Activated T-cell treated with anti-CD3 and anti-CD28 coated beads, Interleukin-2, amount 50 U/mL, for 24 hours (primary cell): ENCODE measurements around the gene ABCF2.

ENCODE experiments used
- DNase-seq: peaks from one replicate; pipeline ENCODE4 v3.0.0-alpha.2; 2020
- H3K27ac Mint-ChIP-seq: 2 replicates; pipeline ENCODE4 v1.8.0; 2020; ENCODE audit warnings: mild to moderate bottlenecking, mixed read lengths
- H3K27me3 Mint-ChIP-seq: 2 replicates; pipeline ENCODE4 v1.8.0; 2020; ENCODE audit warnings: mixed read lengths
- H3K36me3 Mint-ChIP-seq: 2 replicates; pipeline ENCODE4 v1.8.0; 2020; ENCODE audit warnings: low read depth, mixed read lengths
- H3K4me1 Mint-ChIP-seq: 2 replicates; pipeline ENCODE4 v1.8.0; 2020; ENCODE audit warnings: low read depth, mixed read lengths
- H3K4me3 Mint-ChIP-seq: 2 replicates; pipeline ENCODE4 v1.8.0; 2020; ENCODE audit warnings: mild to moderate bottlenecking, moderate library complexity, mixed read lengths
- H3K9me3 Mint-ChIP-seq: 2 replicates; pipeline ENCODE4 v1.8.0; 2020; ENCODE audit warnings: mixed read lengths

ABCF2 gene

DNA sequence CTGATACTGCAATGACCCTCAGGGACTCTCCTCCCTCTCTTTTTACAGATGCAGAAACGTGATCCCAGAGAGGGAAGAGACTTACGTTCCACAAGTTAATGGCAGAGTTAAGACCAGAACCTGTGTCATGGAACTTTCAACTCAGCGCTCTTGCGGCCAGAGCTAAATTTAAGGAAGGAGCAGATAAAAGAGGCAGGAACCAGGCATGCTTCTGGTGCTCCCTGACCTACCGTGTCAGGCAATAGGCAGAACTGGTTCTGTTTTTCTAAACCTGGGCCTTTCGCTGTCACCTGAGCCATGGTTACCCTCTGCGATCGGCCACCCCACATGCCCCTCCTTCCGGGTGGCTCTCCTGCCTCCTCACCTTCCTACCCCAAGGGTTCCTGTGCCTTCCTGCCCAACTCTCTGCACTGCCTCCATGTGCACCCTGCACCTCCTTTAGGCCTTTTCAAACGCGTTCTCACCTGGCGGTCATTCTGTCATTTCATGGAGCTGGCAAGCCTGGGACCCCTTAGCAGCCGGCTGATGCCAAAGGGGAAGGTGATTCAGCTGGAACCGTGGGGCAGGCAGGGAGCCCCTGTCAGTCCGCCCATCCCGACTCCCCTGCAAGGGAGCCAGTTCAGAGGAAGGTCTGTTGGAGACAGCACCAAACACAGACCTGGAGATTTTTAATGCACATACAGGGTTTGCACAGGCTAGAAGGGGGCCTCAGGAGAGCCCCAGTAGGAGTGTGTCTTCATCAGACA is 51.8 kb downstream of the ABCF2 start:
- no peaks in the 10 kb centered on the region for H3K9me3 Mint-ChIP-seq
- no peak overlapping the region for H3K4me3 Mint-ChIP-seq
- DNase-seq = no peak
- no peak overlapping the region for H3K27ac Mint-ChIP-seq
- peaks cover 1% of the 10 kb centered on the region for H3K4me1 Mint-ChIP-seq
- H3K27me3 Mint-ChIP-seq = peaks cover 55% of the 10 kb centered on the region
- H3K36me3 Mint-ChIP-seq = no peaks in the 10 kb centered on the region

GRCh38 chr7:151174246-151175046 is 52.6 kb downstream of the ABCF2 start:
- DNase-seq = peak; percentile 61
- Mint-ChIP-seq H3K27ac (no peak overlapping the region), H3K4me1 (peaks cover 1% of the 10 kb centered on the region), H3K36me3 (no peaks in the 10 kb centered on the region), H3K9me3 (no peaks in the 10 kb centered on the region), H3K27me3 (peaks cover 62% of the 10 kb centered on the region), H3K4me3 (no peak overlapping the region)

- no peak for DNase-seq
- H3K9me3 Mint-ChIP-seq = no peaks in the 10 kb centered on the region
- H3K4me3 Mint-ChIP-seq = no peak overlapping the region
- no peaks in the 10 kb centered on the region for H3K36me3 Mint-ChIP-seq
- no peak overlapping the region for H3K27ac Mint-ChIP-seq
- H3K27me3 Mint-ChIP-seq = peaks cover 69% of the 10 kb centered on the region
- H3K4me1 Mint-ChIP-seq = peaks cover 1% of the 10 kb centered on the region
These were observed 53.4 kb downstream of the ABCF2 start for GRCh38 chr7:151173386-151174245.

DNA sequence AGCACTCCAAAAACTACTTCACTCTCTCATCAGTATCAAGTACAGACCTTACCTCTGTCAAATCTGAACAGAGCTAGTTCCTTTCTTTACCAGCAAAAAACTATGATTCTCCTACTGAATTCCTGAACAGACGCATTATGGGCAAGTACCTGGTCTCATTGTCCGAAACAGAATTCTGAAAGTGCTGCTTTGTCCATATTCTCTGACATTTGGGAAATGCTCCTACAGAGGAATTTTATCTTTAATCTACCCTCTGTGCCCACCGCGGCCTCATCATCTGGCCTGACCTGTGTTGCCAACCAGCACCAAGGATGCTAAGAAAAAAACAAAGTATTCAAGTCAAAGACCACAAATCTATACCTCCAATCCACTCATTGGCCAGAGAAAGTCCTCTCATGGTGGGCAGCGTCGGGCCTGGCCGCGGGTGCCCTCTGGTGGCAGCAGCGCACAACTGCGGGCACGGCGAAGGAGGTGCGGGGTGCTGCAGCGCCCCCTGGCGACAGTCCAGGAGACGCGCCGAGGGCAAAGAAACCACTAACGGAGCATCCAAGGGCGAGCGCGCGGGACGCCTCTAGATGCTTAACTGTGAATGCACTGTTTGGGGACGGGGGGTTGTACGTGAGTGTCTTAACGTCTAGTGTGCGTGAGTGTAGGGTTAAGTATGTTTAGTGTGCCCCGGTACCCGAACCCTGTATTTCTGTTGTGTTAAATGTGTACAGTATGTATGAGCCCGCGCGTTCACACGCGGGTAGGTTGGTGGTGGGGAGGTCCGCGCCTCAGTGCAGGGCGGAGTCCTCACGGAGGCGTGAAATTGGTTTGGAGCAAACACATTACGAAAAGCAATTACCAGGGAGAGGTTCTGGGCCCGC is 54.5 kb downstream of the ABCF2 start:
- H3K27me3 Mint-ChIP-seq = peaks cover 74% of the 10 kb centered on the region
- H3K4me3 Mint-ChIP-seq = no peak overlapping the region
- no peak overlapping the region for H3K27ac Mint-ChIP-seq
- no peaks in the 10 kb centered on the region for H3K9me3 Mint-ChIP-seq
- peak; percentile 89 for DNase-seq
- H3K4me1 Mint-ChIP-seq = peaks cover 3% of the 10 kb centered on the region
- no peaks in the 10 kb centered on the region for H3K36me3 Mint-ChIP-seq

GRCh38 chr7:151168787-151169162 is 58.2 kb downstream of the ABCF2 start:
- H3K9me3 Mint-ChIP-seq = no peaks in the 10 kb centered on the region
- H3K36me3 Mint-ChIP-seq = no peaks in the 10 kb centered on the region
- peaks cover 7% of the 10 kb centered on the region for H3K4me1 Mint-ChIP-seq
- H3K27me3 Mint-ChIP-seq = peaks cover 51% of the 10 kb centered on the region
- H3K4me3 Mint-ChIP-seq = no peak overlapping the region
- no peak for DNase-seq
- no peak overlapping the region for H3K27ac Mint-ChIP-seq

DNA sequence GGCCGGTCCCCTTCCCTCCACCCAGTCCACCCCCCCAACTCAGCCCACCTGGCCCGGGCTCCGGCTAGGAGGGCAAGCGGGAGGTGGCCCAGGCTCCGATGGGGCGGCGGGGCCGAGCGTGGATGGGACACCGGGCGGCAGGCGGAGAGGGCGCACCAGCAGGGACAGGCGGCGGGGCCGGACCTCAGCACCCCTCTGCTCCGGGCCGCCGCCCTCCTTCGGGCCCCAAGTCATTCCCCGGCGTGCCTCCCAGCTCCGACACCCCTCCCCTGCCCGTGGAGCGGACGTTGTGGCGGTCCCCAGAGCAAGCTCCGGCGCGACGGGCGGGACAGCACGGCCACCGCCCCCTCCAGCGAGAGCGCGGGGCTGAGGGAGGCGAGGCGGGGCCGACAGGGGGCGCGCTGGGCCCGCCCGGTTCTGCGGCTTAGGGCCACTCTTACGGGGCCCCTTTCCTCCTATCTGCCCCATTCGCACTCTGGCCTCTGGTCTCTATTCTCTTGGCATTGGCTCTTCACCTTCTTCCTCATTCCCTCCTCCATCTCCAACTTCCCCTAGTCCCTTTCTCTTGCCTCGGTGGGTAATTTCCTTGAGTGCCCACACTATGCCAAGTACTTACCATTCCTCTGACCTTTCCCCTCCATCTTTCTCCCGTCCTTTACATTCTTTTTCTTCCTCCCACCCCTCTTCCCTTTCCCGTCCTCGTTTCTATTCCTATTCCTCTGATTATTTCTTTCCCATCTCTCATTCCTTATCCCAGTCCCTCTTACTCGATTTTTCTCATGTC is 58.8 kb downstream of the ABCF2 start:
- Mint-ChIP-seq H3K27ac (no peak overlapping the region), H3K4me1 (peaks cover 7% of the 10 kb centered on the region), H3K27me3 (peaks cover 46% of the 10 kb centered on the region), H3K4me3 (peak overlapping the region; percentile 57), H3K9me3 (no peaks in the 10 kb centered on the region), H3K36me3 (no peaks in the 10 kb centered on the region)
- DNase-seq = peak; percentile 81

- no peaks in the 10 kb centered on the region for H3K36me3 Mint-ChIP-seq
- no peak within 1 kb of the TSS for H3K27ac Mint-ChIP-seq
- peaks cover 37% of the 10 kb centered on the region for H3K27me3 Mint-ChIP-seq
- no peak for DNase-seq
- peak within 1 kb of the TSS; percentile 57 for H3K4me3 Mint-ChIP-seq
- no peaks in the 10 kb centered on the region for H3K9me3 Mint-ChIP-seq
- peaks cover 6% of the 10 kb centered on the region for H3K4me1 Mint-ChIP-seq
These were observed 59.6 kb downstream of the ABCF2 start, which contains the start of gene GBX1 for GRCh38 chr7:151167197-151167961. TSS of gene GBX1 (minus strand) at chr7:151167694. CDS start at chr7:151167548, 146 bp downstream.

GRCh38 chr7:151166629-151167196 is 60.3 kb downstream of the ABCF2 start:
- Mint-ChIP-seq H3K4me1 (peaks cover 6% of the 10 kb centered on the region), H3K36me3 (no peaks in the 10 kb centered on the region), H3K4me3 (peak overlapping the region; percentile 32), H3K27ac (no peak overlapping the region), H3K9me3 (no peaks in the 10 kb centered on the region), H3K27me3 (peaks cover 31% of the 10 kb centered on the region)
- no peak for DNase-seq
